Uterus (tissue), 4 donors: ENCODE data around the gene ZIC4. TPM values are rescaled to one million over a fixed set of nuclear protein-coding genes. Genes with fewer than 3 reads are reported as not detected.

Source experiments
- DNase-seq, 2 donors: peaks; one replicate each; pipeline ENCODE4 v3.0.0-alpha.2; 2019 to 2020
- H3K27ac ChIP-seq, 2 donors: fragments of 200-600 bp; sonication (generic); 1 replicate in 1 of 2; 2 replicates in 1 of 2; pipeline ENCODE4 v1.5.1; 2016 to 2018
- H3K27me3 ChIP-seq, 2 donors: fragments of 200-600 bp; sonication (generic); one replicate each; pipeline ENCODE4 v1.5.1; 2018 to 2019; ENCODE audit warnings: control low read depth in 1 of 2
- H3K36me3 ChIP-seq, 2 donors: fragments of 200-600 bp; sonication (generic); one replicate each; pipeline ENCODE4 v1.5.1; 2019; ENCODE audit warnings: control low read depth in 1 of 2
- H3K4me1 ChIP-seq, 2 donors: fragments of 200-600 bp; sonication (generic); one replicate each; pipeline ENCODE4 v1.5.1; 2018 to 2019; ENCODE audit warnings: control low read depth in 1 of 2
- H3K4me3 ChIP-seq, 2 donors: fragments of 200-600 bp; sonication (generic); 1 replicate in 1 of 2; 2 replicates in 1 of 2; pipeline ENCODE4 v1.5.1; 2018 to 2019; ENCODE audit warnings: mild to moderate bottlenecking in 1 of 2
- H3K9me3 ChIP-seq, 2 donors: fragments of 200-600 bp; sonication (generic); one replicate each; pipeline ENCODE4 v1.5.1; 2019; ENCODE audit warnings: control low read depth in 1 of 2
- CTCF ChIP-seq, 4 experiments: fragments of 200-600 bp in 2 of 4; fragments of 450-650 bp in 2 of 4; sonication (generic) in 2 of 4; IDR thresholded peaks; one replicate each; pipeline ENCODE4 v1.5.1; 2016 to 2019; ENCODE audit warnings: antibody characterized with exemption in 4 of 4, mild to moderate bottlenecking in 2 of 4, moderate library complexity in 1 of 4
- POLR2A ChIP-seq, 2 donors: fragments of 450-650 bp; IDR thresholded peaks; one replicate each; pipeline ENCODE4 v1.6.1; 2016; ENCODE audit warnings: antibody characterized with exemption in 2 of 2, mild to moderate bottlenecking in 1 of 2, moderate library complexity in 1 of 2
- intact Hi-C: fragments of 100-400 bp; cut with DNase I; formaldehyde crosslinking; loops from one replicate; pipeline ENCODE4 v1.15.1; 2023; ENCODE audit warnings: low total_unique reads
- total RNA-seq, 4 donors: library from RNA; depleted of rRNA in 3 of 4; stranded (reverse); fragments of >200 nt in 3 of 4; gene quantifications; one replicate each; pipeline versions ENCODE4 v1.1.0 to v1.2.4, GENCODE V29; 2014 to 2023
- donor health status: DM: yes; HTN: yes; CAD: no.

The ZIC4 gene
- total RNA-seq, 4 donors from 2014 or later = not detected

- DNase-seq = no peak
- Histone ChIP-seq H3K36me3 (no peaks in the 10 kb centered on the region), H3K9me3 (no peaks in the 10 kb centered on the region), H3K27me3 (peaks cover 12 to 97% of the 10 kb centered on the region in 2 donors), H3K27ac (no peak overlapping the region), H3K4me3 (no peak overlapping the region), H3K4me1 (no peaks in the 10 kb centered on the region)
- intact Hi-C loops = no loop called here
- TF ChIP-seq CTCF (IDR thresholded peaks at IDR 0.05) = no peak
- TF ChIP-seq POLR2A (IDR thresholded peaks at IDR 0.05) = no peak
Measured at GRCh38 chr3:147356145-147356908, 50.0 kb downstream of the ZIC4 start.

GRCh38 chr3:147355753-147356090 lies 50.6 kb downstream of the ZIC4 start:
- Histone ChIP-seq H3K9me3 (no peaks in the 10 kb centered on the region), H3K27ac (no peak overlapping the region), H3K36me3 (no peaks in the 10 kb centered on the region), H3K27me3 (peaks cover 12 to 93% of the 10 kb centered on the region in 2 donors), H3K4me3 (no peak overlapping the region), H3K4me1 (no peaks in the 10 kb centered on the region)
- TF ChIP-seq POLR2A (IDR thresholded peaks at IDR 0.05) = no peak
- no peak for TF ChIP-seq CTCF (IDR thresholded peaks at IDR 0.05)
- DNase-seq = no peak
- intact Hi-C loops = no loop called here

GRCh38 chr3:147355084-147355752 lies 51.1 kb downstream of the ZIC4 start:
- intact Hi-C loops = no loop called here
- no peak for DNase-seq
- Histone ChIP-seq H3K9me3 (no peaks in the 10 kb centered on the region), H3K27me3 (peaks cover 12 to 88% of the 10 kb centered on the region in 2 donors), H3K36me3 (no peaks in the 10 kb centered on the region), H3K4me1 (no peaks in the 10 kb centered on the region), H3K27ac (no peak overlapping the region), H3K4me3 (no peak overlapping the region)
- TF ChIP-seq CTCF (IDR thresholded peaks at IDR 0.05) = no peak

- intact Hi-C loops = no loop called here
- peaks cover 12 to 82% of the 10 kb centered on the region in 2 donors for H3K27me3 ChIP-seq
- TF ChIP-seq CTCF (IDR thresholded peaks at IDR 0.05) = no peak
- TF ChIP-seq POLR2A (IDR thresholded peaks at IDR 0.05) = no peak
- no peaks in the 10 kb centered on the region for H3K36me3 ChIP-seq
- no peaks in the 10 kb centered on the region for H3K4me1 ChIP-seq
- H3K4me3 ChIP-seq = no peak overlapping the region
- no peaks in the 10 kb centered on the region for H3K9me3 ChIP-seq
- no peak for DNase-seq
- no peak overlapping the region for H3K27ac ChIP-seq
Measured at GRCh38 chr3:147354623-147355022, 51.7 kb downstream of the ZIC4 start.

GRCh38 chr3:147351301-147351700 lies 55.0 kb downstream of the ZIC4 start:
- Histone ChIP-seq H3K9me3 (no peaks in the 10 kb centered on the region), H3K4me1 (no peaks in the 10 kb centered on the region), H3K27ac (no peak overlapping the region), H3K36me3 (no peaks in the 10 kb centered on the region), H3K27me3 (peaks cover 5 to 49% of the 10 kb centered on the region in 2 donors), H3K4me3 (no peak overlapping the region)
- DNase-seq = no peak
- TF ChIP-seq CTCF (IDR thresholded peaks at IDR 0.05) (no peak), POLR2A (IDR thresholded peaks at IDR 0.05) (no peak)
- intact Hi-C loops = no loop called here
